Neural progenitor cell (in vitro differentiated cells): Measurements from ENCODE around the gene NLGN4X. TPM values are rescaled to one million over a fixed set of nuclear protein-coding genes. Genes with fewer than 3 reads are reported as not detected.

Experiments
- DNase-seq: peaks from one replicate; pipeline ENCODE4 v3.0.0-alpha.2; 2016; ENCODE audit warnings: low spot score
- H2AFZ ChIP-seq: fragments of 200-600 bp; sonication (generic); replicated peaks from 2 replicates; pipeline ENCODE4 v1.6.1; 2016; ENCODE audit warnings: antibody characterized with exemption
- H3F3A ChIP-seq: fragments of 200-600 bp; sonication (generic); 2 replicates; pipeline ENCODE4 v1.6.1; 2016; ENCODE audit warnings: antibody characterized with exemption, low read depth
- H3K27ac ChIP-seq: fragments of 200-600 bp; sonication (generic); 2 replicates; pipeline ENCODE4 v1.5.1; 2016; ENCODE audit warnings: mild to moderate bottlenecking
- H3K27me3 ChIP-seq: fragments of 200-600 bp; sonication (generic); 2 replicates; pipeline ENCODE4 v1.6.1; 2016; ENCODE audit warnings: mild to moderate bottlenecking, moderate library complexity
- H3K36me3 ChIP-seq: fragments of 200-600 bp; sonication (generic); 2 replicates; pipeline ENCODE4 v1.5.1; 2016
- H3K4me1 ChIP-seq: fragments of 200-600 bp; sonication (generic); 2 replicates; pipeline ENCODE4 v1.6.1; 2016; ENCODE audit warnings: mixed run types
- H3K4me2 ChIP-seq: fragments of 200-600 bp; sonication (generic); 2 replicates; pipeline ENCODE4 v1.6.1; 2016
- H3K4me3 ChIP-seq: fragments of 200-600 bp; sonication (generic); 2 replicates; pipeline ENCODE4 v1.5.1; 2016
- H3K79me2 ChIP-seq: fragments of 200-600 bp; sonication (generic); 2 replicates; pipeline ENCODE4 v1.6.1; 2016; ENCODE audit warnings: low read depth
- H3K9ac ChIP-seq: fragments of 200-600 bp; sonication (generic); 2 replicates; pipeline ENCODE4 v1.6.1; 2016
- H3K9me3 ChIP-seq: fragments of 200-600 bp; sonication (generic); 2 replicates; pipeline ENCODE4 v1.5.1; 2016; ENCODE audit warnings: low read depth
- H4K20me1 ChIP-seq: fragments of 200-600 bp; sonication (generic); 2 replicates; pipeline ENCODE4 v1.6.1; 2016; ENCODE audit warnings: low read depth
- H3K27ac Mint-ChIP-seq: 3 replicates; pipeline ENCODE4 v1.8.0; 2021; ENCODE audit warnings: mixed read lengths
- H3K27me3 Mint-ChIP-seq: 2 replicates; pipeline ENCODE4 v1.8.0; 2022; ENCODE audit warnings: low read depth, mild to moderate bottlenecking, inconsistent platforms, moderate library complexity, mixed read lengths; ENCODE audit not compliant: insufficient read depth
- H3K36me3 Mint-ChIP-seq: 3 replicates; pipeline ENCODE4 v1.8.0; 2021; ENCODE audit warnings: mixed read lengths
- H3K4me1 Mint-ChIP-seq: 3 replicates; pipeline ENCODE4 v1.8.0; 2021; ENCODE audit warnings: mixed read lengths
- H3K4me3 Mint-ChIP-seq: 3 replicates; pipeline ENCODE4 v1.8.0; 2021; ENCODE audit warnings: mild to moderate bottlenecking, moderate library complexity, mixed read lengths
- H3K9me3 Mint-ChIP-seq: 3 replicates; pipeline ENCODE4 v1.8.0; 2020; ENCODE audit warnings: mixed read lengths
- EZH2 ChIP-seq: fragments of 200-600 bp; sonication (generic); IDR thresholded peaks from 2 replicates; pipeline ENCODE4 v1.6.1; 2017; ENCODE audit warnings: antibody characterized with exemption, mild to moderate bottlenecking, moderate library complexity
- EZH2phosphoT487 ChIP-seq: fragments of 200-600 bp; sonication (generic); IDR thresholded peaks from 2 replicates; pipeline ENCODE4 v1.6.1; 2017; ENCODE audit warnings: antibody characterized with exemption
- total RNA-seq: library from RNA; depleted of rRNA; stranded (reverse); fragments of >200 nt; gene quantifications from 2 replicates; pipeline ENCODE4 v1.2.3, GENCODE V29; 2015; ENCODE audit warnings: low replicate concordance
- TF ChIP-seq, protein P1 (sequence below): fragments of 200-600 bp; sonication (generic); IDR thresholded peaks from 2 replicates; pipeline ENCODE4 v1.5.1; 2017; ENCODE audit warnings: antibody characterized with exemption, mild to moderate bottlenecking

NLGN4X gene
- total RNA-seq, 1 donor from 2014 or later, result 10.1 TPM

DNA sequence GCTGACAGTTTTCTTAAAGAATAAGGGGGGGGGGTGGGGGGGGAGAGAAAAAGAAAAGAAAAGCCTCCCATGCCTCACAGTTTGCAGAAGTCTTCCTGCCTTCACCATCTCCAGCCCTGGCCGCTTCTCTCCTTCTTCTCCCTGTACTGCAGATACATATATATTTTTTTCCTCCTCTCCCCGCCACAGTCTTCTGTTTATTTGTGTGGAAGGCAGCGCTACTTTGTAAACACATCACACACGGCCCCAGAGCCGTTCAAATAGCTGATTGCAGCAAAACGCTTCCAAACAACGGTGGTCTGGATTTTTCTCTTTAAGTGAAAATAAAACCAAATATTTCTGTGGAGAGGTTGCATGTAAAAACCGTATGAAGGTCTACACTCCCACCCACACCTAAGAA is 732 bp downstream of the NLGN4X start:
- peaks cover 28% of the 10 kb centered on the region for H3K4me1 Mint-ChIP-seq
- H3K4me3 Mint-ChIP-seq, result peak overlapping the region; percentile 99
- H3K36me3 ChIP-seq, result no peaks in the 10 kb centered on the region
- H3K4me1 ChIP-seq, result no peaks in the 10 kb centered on the region
- TF ChIP-seq, protein P1, sequence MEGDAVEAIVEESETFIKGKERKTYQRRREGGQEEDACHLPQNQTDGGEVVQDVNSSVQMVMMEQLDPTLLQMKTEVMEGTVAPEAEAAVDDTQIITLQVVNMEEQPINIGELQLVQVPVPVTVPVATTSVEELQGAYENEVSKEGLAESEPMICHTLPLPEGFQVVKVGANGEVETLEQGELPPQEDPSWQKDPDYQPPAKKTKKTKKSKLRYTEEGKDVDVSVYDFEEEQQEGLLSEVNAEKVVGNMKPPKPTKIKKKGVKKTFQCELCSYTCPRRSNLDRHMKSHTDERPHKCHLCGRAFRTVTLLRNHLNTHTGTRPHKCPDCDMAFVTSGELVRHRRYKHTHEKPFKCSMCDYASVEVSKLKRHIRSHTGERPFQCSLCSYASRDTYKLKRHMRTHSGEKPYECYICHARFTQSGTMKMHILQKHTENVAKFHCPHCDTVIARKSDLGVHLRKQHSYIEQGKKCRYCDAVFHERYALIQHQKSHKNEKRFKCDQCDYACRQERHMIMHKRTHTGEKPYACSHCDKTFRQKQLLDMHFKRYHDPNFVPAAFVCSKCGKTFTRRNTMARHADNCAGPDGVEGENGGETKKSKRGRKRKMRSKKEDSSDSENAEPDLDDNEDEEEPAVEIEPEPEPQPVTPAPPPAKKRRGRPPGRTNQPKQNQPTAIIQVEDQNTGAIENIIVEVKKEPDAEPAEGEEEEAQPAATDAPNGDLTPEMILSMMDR, result no peak
- no peak for TF ChIP-seq EZH2phosphoT487
- no peak for TF ChIP-seq EZH2
- no peak overlapping the region for H3K9ac ChIP-seq
- H3K27ac Mint-ChIP-seq, result no peak overlapping the region
- DNase-seq, result no peak
- peaks cover 22% of the 10 kb centered on the region for H3K79me2 ChIP-seq
- peak overlapping the region; percentile 74 for H3K4me2 ChIP-seq
- H3K4me3 ChIP-seq, result peak overlapping the region; percentile 80
- H3K9me3 ChIP-seq, result peaks cover 4% of the 10 kb centered on the region
- no peaks in the 10 kb centered on the region for H3K9me3 Mint-ChIP-seq
- peaks cover 10% of the 10 kb centered on the region for H3F3A ChIP-seq
- H3K36me3 Mint-ChIP-seq, result no peaks in the 10 kb centered on the region
- H3K27ac ChIP-seq, result no peak overlapping the region
- H3K27me3 ChIP-seq, result no peaks in the 10 kb centered on the region
- H3K27me3 Mint-ChIP-seq, result peaks cover 3% of the 10 kb centered on the region
- H2AFZ ChIP-seq, result peak overlapping the region; percentile 57
- H4K20me1 ChIP-seq, result no peaks in the 10 kb centered on the region

DNA sequence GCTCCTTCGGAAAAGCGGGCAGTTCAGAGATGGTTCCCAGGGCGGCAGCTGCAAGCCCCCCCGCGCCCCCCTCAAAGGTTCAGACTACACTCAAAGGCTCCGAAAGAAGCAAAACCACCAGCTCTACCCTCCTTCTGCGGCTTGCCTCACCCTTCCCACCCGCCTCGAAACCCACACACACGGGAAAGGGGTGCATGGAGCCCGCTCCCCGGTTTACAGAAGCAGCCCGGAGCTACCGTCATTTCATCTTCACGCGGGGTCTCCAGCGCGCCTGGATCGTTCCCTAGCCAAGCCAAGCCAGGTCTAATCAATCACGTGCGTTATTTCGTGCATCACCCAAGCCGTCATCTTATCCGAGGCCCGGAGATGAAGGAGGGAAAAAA is 1.2 kb downstream of the NLGN4X start:
- Histone ChIP-seq H3F3A (peaks cover 10% of the 10 kb centered on the region), H4K20me1 (no peaks in the 10 kb centered on the region), H3K36me3 (no peaks in the 10 kb centered on the region), H3K4me1 (no peaks in the 10 kb centered on the region), H3K27ac (no peak overlapping the region), H3K9ac (no peak overlapping the region), H3K9me3 (no peaks in the 10 kb centered on the region), H3K79me2 (peaks cover 25% of the 10 kb centered on the region), H2AFZ (peak overlapping the region; percentile 36), H3K4me2 (peak overlapping the region; percentile 74), H3K27me3 (no peaks in the 10 kb centered on the region), H3K4me3 (peak overlapping the region; percentile 80)
- TF ChIP-seq EZH2phosphoT487 (peak; percentile 11), EZH2 (no peak)
- peak; percentile 31 for DNase-seq
- Mint-ChIP-seq H3K27ac (peak overlapping the region; percentile 95), H3K27me3 (peaks cover 3% of the 10 kb centered on the region), H3K9me3 (no peaks in the 10 kb centered on the region), H3K4me3 (peak overlapping the region; percentile 99), H3K4me1 (peaks cover 28% of the 10 kb centered on the region), H3K36me3 (no peaks in the 10 kb centered on the region)

DNA sequence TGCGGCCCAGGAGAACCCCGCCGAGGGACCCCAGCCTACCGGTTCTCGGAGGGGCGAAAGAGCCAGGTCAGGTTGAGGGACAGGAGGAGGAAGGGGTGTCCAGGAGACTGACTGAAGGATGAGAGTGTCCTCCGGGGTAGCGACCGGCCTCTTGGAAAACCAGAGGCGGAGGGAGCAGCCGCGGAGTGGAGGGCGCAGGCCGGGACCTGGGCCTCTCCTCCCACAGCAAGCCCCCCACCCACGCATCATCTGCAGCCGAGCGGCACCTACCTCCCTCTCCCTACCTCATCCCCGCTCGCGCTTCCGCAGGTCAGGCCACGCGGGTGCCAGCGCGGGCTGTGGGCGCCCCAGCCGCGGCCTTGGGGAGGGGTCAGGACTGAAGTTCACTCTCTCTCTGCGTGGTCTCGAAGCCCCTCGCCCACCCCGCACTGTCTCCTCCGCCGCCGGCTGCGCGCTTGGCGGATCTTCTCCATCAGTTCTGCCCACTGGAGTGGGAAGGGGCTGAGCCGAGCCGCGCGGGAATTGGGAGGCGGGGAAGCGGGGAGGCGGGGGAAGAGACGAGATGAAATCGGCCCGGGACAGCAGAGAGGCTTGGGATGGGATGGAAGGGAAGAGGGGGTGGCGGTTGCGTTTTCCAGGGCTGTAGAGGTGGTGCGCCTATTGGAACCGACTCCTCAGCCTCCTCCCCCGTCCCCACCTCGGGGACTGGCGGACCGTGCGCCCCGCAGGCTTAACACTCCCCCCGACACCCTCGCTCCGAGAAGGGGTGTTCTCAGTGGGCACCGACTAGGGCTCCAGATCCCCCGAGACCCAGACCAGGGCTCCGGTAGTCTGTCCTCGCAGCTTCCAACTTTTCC is 1.8 kb downstream of the NLGN4X start:
- H3K27me3 ChIP-seq, result no peaks in the 10 kb centered on the region
- H3K4me1 ChIP-seq, result no peaks in the 10 kb centered on the region
- H3K9me3 ChIP-seq, result no peaks in the 10 kb centered on the region
- peaks cover 28% of the 10 kb centered on the region for H3K4me1 Mint-ChIP-seq
- H3K36me3 ChIP-seq, result no peaks in the 10 kb centered on the region
- H3K27ac Mint-ChIP-seq, result peak overlapping the region; percentile 95
- peaks cover 26% of the 10 kb centered on the region for H3K79me2 ChIP-seq
- peaks cover 3% of the 10 kb centered on the region for H3K27me3 Mint-ChIP-seq
- H3K9me3 Mint-ChIP-seq, result no peaks in the 10 kb centered on the region
- no peak overlapping the region for H3K9ac ChIP-seq
- H3K4me2 ChIP-seq, result peak overlapping the region; percentile 74
- peaks cover 3% of the 10 kb centered on the region for H3K36me3 Mint-ChIP-seq
- peaks cover 10% of the 10 kb centered on the region for H3F3A ChIP-seq
- DNase-seq, result peak; percentile 48
- no peak overlapping the region for H3K27ac ChIP-seq
- no peak for TF ChIP-seq EZH2
- TF ChIP-seq, protein P1, result no peak
- TF ChIP-seq EZH2phosphoT487, result no peak
- peak overlapping the region; percentile 80 for H3K4me3 ChIP-seq
- H4K20me1 ChIP-seq, result no peaks in the 10 kb centered on the region
- H3K4me3 Mint-ChIP-seq, result peak overlapping the region; percentile 99
- H2AFZ ChIP-seq, result peak overlapping the region; percentile 36
